GM19324 (cell line): ENCODE results near the gene TEX38.
"Not testable (repeated sequence)": the region's sequence is repeated elsewhere in the genome, so short reads cannot be mapped to it uniquely, and the experiment has no call there.

Experiments used
- ATAC-seq: cut with Tn5 transposase; IDR thresholded peaks from one replicate; pipeline ENCODE4 v1.9.1; 2021; ENCODE audit warnings: mild to moderate bottlenecking, moderate library complexity; ENCODE audit not compliant: unreplicated experiment, low FRiP score

TEX38 gene

GRCh38 chr1:46671554-46671953 lies at the start of gene TEX38:
Gene TEX38, plus strand, starts transcription at chr1:46671854. Its CDS starts 81 bp downstream, at chr1:46671935.
- no peak for ATAC-seq

- ATAC-seq, result no peak
Observed at GRCh38 chr1:46621930-46622329, 49.7 kb upstream of the TEX38 start.

GRCh38 chr1:46622344-46622743 lies 49.3 kb upstream of the TEX38 start:
- no peak for ATAC-seq

- no peak for ATAC-seq
Observed at GRCh38 chr1:46623743-46624644, 47.7 kb upstream of the TEX38 start.

- no peak for ATAC-seq
Observed at GRCh38 chr1:46630719-46631118, 40.9 kb upstream of the TEX38 start.

- no peak for ATAC-seq
Observed at GRCh38 chr1:46635205-46635604, 36.4 kb upstream of the TEX38 start.

GRCh38 chr1:46637444-46638083 lies 34.1 kb upstream of the TEX38 start:
- ATAC-seq, result no peak

GRCh38 chr1:46638921-46639320 lies 32.7 kb upstream of the TEX38 start:
- no peak for ATAC-seq

GRCh38 chr1:46639547-46639946 lies 32.1 kb upstream of the TEX38 start:
- ATAC-seq, result no peak

- ATAC-seq, result no peak
Observed at GRCh38 chr1:46642115-46642680, 29.5 kb upstream of the TEX38 start.

- ATAC-seq, result no peak
Observed at GRCh38 chr1:46643368-46643775, 28.3 kb upstream of the TEX38 start.

- no peak for ATAC-seq
Observed at GRCh38 chr1:46645815-46646214, 25.8 kb upstream of the TEX38 start.

- no peak for ATAC-seq
Observed at GRCh38 chr1:46646331-46646730, 25.3 kb upstream of the TEX38 start.

GRCh38 chr1:46646844-46647243 lies 24.8 kb upstream of the TEX38 start:
- no peak for ATAC-seq

- ATAC-seq, result no peak
Observed at GRCh38 chr1:46647611-46648010, 24.0 kb upstream of the TEX38 start.

GRCh38 chr1:46649764-46650163 lies 21.9 kb upstream of the TEX38 start:
- no peak for ATAC-seq

- no peak for ATAC-seq
Observed at GRCh38 chr1:46650491-46650890, 21.2 kb upstream of the TEX38 start.

GRCh38 chr1:46651152-46651551 lies 20.5 kb upstream of the TEX38 start:
- ATAC-seq, result not testable (repeated sequence)

- no peak for ATAC-seq
Observed at GRCh38 chr1:46652321-46653100, 19.1 kb upstream of the TEX38 start.

GRCh38 chr1:46653405-46653958 lies 18.2 kb upstream of the TEX38 start:
- no peak for ATAC-seq
